ENCODE results near the gene SPACA5. TPM values are rescaled to one million over a fixed set of nuclear protein-coding genes. Genes with fewer than 3 reads are reported as not detected.
A peak's percentile ranks its signal among the peaks of the same experiment; 100 is the strongest.

The SPACA5 gene
- total and polyA plus RNA-seq, 2 of the 13 experiments (the other 11 are each of a cell fraction or from before 2014, with no cell fraction given) = not detected

GRCh38 chrX:48021026-48021900 is 14.5 kb downstream of the SPACA5 start (continued):
- peak; percentile 45; the same call in 1 of the 2 replicates for TF ChIP-seq NFIC (IDR thresholded peaks at IDR 0.05; ENCODE audit: low read length)
- no peak for TF ChIP-seq ZNF225 (CRISPR knock-in tag; IDR thresholded peaks at IDR 0.05)
- peak; percentile 33; the same call in 1 of the 2 replicates for TF ChIP-seq TBX3 (IDR thresholded peaks at IDR 0.05; ENCODE audit: borderline replicate concordance)
- peak; percentile 31 for TF ChIP-seq ASH2L (IDR thresholded peaks at IDR 0.05; ENCODE audit: insufficient read length, low read depth, low read length)
- TF ChIP-seq FOXK2 (IDR thresholded peaks at IDR 0.05) = peak; percentile 98
- no peak for TF ChIP-seq NBN (conservative IDR thresholded peaks at IDR 0.05)
- peak; percentile 65 for TF ChIP-seq ZFY (CRISPR knock-in tag; IDR thresholded peaks at IDR 0.05)
- TF ChIP-seq PHF8 (CRISPR knock-in tag; IDR thresholded peaks at IDR 0.05) = peak; percentile 40; the same call in 1 of the 2 replicates
- 0 out of 4 replicates have a peak, but pooled peaks of 1 of the 2 experiments have one; percentile 23 for TF ChIP-seq POLR2A (IDR thresholded peaks at IDR 0.05; ENCODE audit: insufficient read depth in 1 of 2, low read depth in 2 of 2, low read length in 2 of 2)
- no peak for TF ChIP-seq ARNT (IDR thresholded peaks at IDR 0.05)
- peak; percentile 90 for TF ChIP-seq BHLHE40 (IDR thresholded peaks at IDR 0.05; ENCODE audit: low read length)
- TF ChIP-seq HMGXB4 (CRISPR knock-in tag; IDR thresholded peaks at IDR 0.05; ENCODE audit: borderline replicate concordance in 1 of 2, low read depth in 1 of 2) = peak in 1 of 2 experiments; percentile 51; a peak in 1 of 4 replicates
- peak; percentile 24; the same call in 1 of the 2 replicates for TF ChIP-seq HCFC1 (IDR thresholded peaks at IDR 0.05; ENCODE audit: low read depth, low read length)
- no peak for TF ChIP-seq AHR (CRISPR knock-in tag; IDR thresholded peaks at IDR 0.05)
